ENCODE measurements around the gene SENP1. TPM values are rescaled to one million over a fixed set of nuclear protein-coding genes. Genes with fewer than 3 reads are reported as not detected.
A peak's percentile ranks its signal among the peaks of the same experiment; 100 is the strongest.

The SENP1 gene
- total and polyA plus RNA-seq, 8 donors: 13.3 to 28.0 (median 24.6) TPM

DNA sequence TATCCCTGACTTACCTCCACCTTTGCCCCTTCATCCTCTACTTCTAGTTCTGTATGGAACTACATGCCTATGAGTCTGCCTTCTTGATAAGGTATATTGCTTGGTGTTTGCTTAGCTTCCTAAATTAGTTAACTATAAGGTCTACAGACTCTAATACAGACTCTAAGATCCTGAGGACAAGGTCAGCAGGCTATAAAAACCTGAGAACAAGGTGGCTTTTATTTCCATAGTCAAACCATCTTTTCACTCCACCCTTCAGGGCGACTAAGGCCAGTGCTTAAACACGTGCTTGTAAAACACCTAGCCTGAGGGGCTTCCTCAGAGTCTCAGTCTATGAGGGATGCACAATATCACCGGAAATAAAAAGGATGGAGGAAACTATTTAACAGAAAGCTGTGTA lies 65.5 kb downstream of the SENP1 start:
- no peak for DNase-seq
- Histone ChIP-seq H3K36me3 (peaks cover 0 to 32% of the 10 kb centered on the region in 2 donors), H3K4me1 (no peaks in the 10 kb centered on the region), H3K27ac (no peak overlapping the region), H3K9me3 (no peaks in the 10 kb centered on the region), H3K4me3 (no peak overlapping the region), H3K27me3 (no peaks in the 10 kb centered on the region)
- no peak for ATAC-seq
- TF ChIP-seq CTCF (IDR thresholded peaks at IDR 0.05): no peak
- intact Hi-C loops (cut with DNase I): no loop called here

GRCh38 chr12:48039151-48039550 lies 66.7 kb downstream of the SENP1 start:
- DNase-seq (no peak), ATAC-seq (no peak)
- Histone ChIP-seq H3K4me3 (no peak overlapping the region), H3K36me3 (peaks cover 0 to 20% of the 10 kb centered on the region in 2 donors), H3K27ac (no peak overlapping the region), H3K4me1 (no peaks in the 10 kb centered on the region), H3K9me3 (no peaks in the 10 kb centered on the region), H3K27me3 (no peaks in the 10 kb centered on the region)
- intact Hi-C loops (cut with DNase I): no loop called here
- TF ChIP-seq CTCF (IDR thresholded peaks at IDR 0.05): no peak

DNA sequence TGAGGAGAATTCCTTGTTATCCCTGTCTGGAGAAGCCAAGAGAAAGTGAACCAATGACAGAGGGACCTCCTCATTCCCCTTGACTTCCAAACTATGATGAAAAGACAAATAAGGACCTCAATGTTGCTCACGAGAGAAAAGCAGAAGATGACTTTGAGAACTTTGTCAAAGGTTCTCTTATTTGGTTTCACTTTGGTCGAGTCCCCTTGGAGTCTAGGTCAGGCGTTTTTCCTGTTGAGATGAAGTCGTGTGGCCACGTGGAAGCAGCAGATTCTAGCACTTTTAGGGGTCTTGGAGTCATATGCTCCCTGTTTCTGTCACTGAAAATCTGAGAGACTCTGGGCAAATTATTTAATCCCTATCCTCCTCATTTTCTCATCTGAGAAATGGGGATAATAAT lies 67.8 kb downstream of the SENP1 start:
- ATAC-seq (peak; percentile 12), DNase-seq (no peak)
- peaks cover 0 to 9% of the 10 kb centered on the region in 2 donors for H3K36me3 ChIP-seq
- H3K4me3 ChIP-seq: no peak overlapping the region
- H3K27ac ChIP-seq: no peak overlapping the region
- H3K27me3 ChIP-seq: no peaks in the 10 kb centered on the region
- no peaks in the 10 kb centered on the region for H3K9me3 ChIP-seq
- H3K4me1 ChIP-seq: no peaks in the 10 kb centered on the region
- intact Hi-C loops (cut with DNase I): no loop called here
- TF ChIP-seq CTCF (IDR thresholded peaks at IDR 0.05): no peak

DNA sequence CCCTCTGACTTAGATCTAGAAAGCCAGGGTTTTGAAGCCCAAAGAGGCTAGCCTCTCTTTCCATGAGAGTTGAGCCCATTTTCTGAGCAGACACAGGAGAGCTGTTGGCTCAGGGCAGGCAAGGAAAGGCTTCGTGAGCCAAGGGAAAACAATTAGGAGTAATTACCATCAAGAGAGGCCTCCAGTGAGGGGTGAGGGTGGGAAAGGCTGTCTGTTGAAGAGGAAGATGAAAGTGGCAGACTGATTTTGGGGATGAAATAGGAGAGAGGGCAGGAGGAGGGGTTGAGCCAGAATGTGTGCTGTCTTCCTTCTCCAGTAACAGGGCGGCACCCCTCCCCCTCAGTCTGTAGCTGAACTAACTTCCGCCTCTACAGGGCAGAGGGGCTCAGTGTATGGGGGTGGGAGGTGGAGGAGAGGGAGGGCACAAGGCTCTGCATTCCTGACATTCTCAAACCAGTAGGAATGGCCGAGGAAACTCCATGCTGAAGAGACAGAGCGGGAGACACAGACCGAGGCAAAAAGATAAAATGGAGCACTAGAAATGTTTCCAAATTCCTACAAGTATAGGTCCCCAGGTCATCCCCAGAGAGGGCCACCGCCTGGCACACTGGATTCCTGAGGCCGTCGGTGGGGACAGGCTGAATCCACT lies 68.5 kb downstream of the SENP1 start:
- peak in 2 of 4 donors; percentile 38 to 57 for DNase-seq
- ATAC-seq: peak; percentile 31

GRCh38 chr12:48036818-48037217 lies 69.1 kb downstream of the SENP1 start:
- H3K27me3 ChIP-seq: no peaks in the 10 kb centered on the region
- H3K4me3 ChIP-seq: no peak overlapping the region
- TF ChIP-seq CTCF (IDR thresholded peaks at IDR 0.05): no peak
- DNase-seq (no peak), ATAC-seq (no peak)
- H3K36me3 ChIP-seq: no peaks in the 10 kb centered on the region
- no peaks in the 10 kb centered on the region for H3K9me3 ChIP-seq
- H3K27ac ChIP-seq: no peak overlapping the region
- H3K4me1 ChIP-seq: no peaks in the 10 kb centered on the region
- intact Hi-C loops (cut with DNase I): no loop called here

More for the DNA sequence above, 68.5 kb downstream of the SENP1 start:
- no peaks in the 10 kb centered on the region for H3K27me3 ChIP-seq
- peaks cover 0 to 2% of the 10 kb centered on the region in 2 donors for H3K36me3 ChIP-seq
- no peak overlapping the region for H3K4me3 ChIP-seq
- H3K9me3 ChIP-seq: no peaks in the 10 kb centered on the region
- no peaks in the 10 kb centered on the region for H3K4me1 ChIP-seq
- TF ChIP-seq CTCF (IDR thresholded peaks at IDR 0.05): no peak
- intact Hi-C loops (cut with DNase I): no loop called here
- no peak overlapping the region for H3K27ac ChIP-seq
